ENCODE measurements around the gene EWSR1. TPM values are rescaled to one million over a fixed set of nuclear protein-coding genes. Genes with fewer than 3 reads are reported as not detected.

Gene EWSR1
- total RNA-seq, 2 donors from 2014 or later = 197 to 225 TPM

- no peaks in the 10 kb centered on the region for H3K36me3 ChIP-seq
- H3K27me3 ChIP-seq (replicated peaks; ENCODE audit: insufficient read depth) = no peaks in the 10 kb centered on the region
- H3K9me3 ChIP-seq = no peaks in the 10 kb centered on the region
- no peak for ATAC-seq (ENCODE audit: insufficient number of reproducible peaks, low FRiP score, low read depth)
- no peak for TF ChIP-seq CTCF (IDR thresholded peaks at IDR 0.05)
- no peaks in the 10 kb centered on the region for H3K4me1 ChIP-seq (ENCODE audit: control insufficient read depth in 1 of 2, low read depth in 2 of 2)
- H3K4me3 ChIP-seq = no peak overlapping the region
- no peak for DNase-seq (ENCODE audit: low spot score)
- H3K27ac ChIP-seq = no peak overlapping the region
Measured at GRCh38 chr22:29253561-29254285, 14.3 kb upstream of the EWSR1 start.

GRCh38 chr22:29254286-29254660, 13.8 kb upstream of the EWSR1 start:
- Histone ChIP-seq H3K4me1 (ENCODE audit: control insufficient read depth in 1 of 2, low read depth in 2 of 2) (no peaks in the 10 kb centered on the region), H3K27ac (no peak overlapping the region), H3K27me3 (replicated peaks; ENCODE audit: insufficient read depth) (no peaks in the 10 kb centered on the region), H3K4me3 (no peak overlapping the region), H3K36me3 (no peaks in the 10 kb centered on the region), H3K9me3 (no peaks in the 10 kb centered on the region)
- ATAC-seq (ENCODE audit: insufficient number of reproducible peaks, low FRiP score, low read depth) (no peak), DNase-seq (ENCODE audit: low spot score) (no peak)
- TF ChIP-seq CTCF (IDR thresholded peaks at IDR 0.05) = no peak

DNA sequence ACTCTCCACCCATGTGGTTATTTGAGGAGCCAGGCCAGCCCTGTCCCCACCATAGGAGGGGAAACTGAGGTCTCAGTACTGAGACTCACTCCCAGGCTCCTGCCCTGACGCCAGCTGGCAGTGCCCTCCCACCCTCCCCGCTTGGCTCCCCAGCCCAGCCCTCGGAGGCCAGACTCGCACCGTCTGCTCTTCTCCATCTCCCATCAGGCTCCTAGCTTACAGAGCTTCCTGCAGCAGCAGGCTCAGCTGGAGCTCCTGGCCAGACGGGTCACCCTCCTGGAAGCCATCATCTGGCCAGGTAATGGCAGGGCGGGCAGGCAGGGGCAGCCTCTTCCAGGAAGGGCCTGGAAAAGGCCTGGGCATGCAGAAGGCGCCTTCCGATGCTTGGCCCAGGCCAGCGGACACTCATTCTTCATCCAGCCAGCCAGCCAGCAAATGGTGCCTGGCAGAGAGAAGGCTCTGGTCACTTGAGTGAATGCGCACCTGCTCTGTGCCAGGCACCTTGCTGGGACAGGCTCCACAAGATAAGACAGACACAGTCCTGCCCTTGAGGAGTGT, 12.9 kb upstream of the EWSR1 start:
- Histone ChIP-seq H3K36me3 (no peaks in the 10 kb centered on the region), H3K27ac (no peak overlapping the region), H3K27me3 (replicated peaks; ENCODE audit: insufficient read depth) (no peaks in the 10 kb centered on the region), H3K9me3 (no peaks in the 10 kb centered on the region), H3K4me3 (no peak overlapping the region), H3K4me1 (ENCODE audit: control insufficient read depth in 1 of 2, low read depth in 2 of 2) (no peaks in the 10 kb centered on the region)
- DNase-seq (ENCODE audit: low spot score) = no peak
- no peak for TF ChIP-seq CTCF (IDR thresholded peaks at IDR 0.05)
- no peak for ATAC-seq (ENCODE audit: insufficient number of reproducible peaks, low FRiP score, low read depth)

DNA sequence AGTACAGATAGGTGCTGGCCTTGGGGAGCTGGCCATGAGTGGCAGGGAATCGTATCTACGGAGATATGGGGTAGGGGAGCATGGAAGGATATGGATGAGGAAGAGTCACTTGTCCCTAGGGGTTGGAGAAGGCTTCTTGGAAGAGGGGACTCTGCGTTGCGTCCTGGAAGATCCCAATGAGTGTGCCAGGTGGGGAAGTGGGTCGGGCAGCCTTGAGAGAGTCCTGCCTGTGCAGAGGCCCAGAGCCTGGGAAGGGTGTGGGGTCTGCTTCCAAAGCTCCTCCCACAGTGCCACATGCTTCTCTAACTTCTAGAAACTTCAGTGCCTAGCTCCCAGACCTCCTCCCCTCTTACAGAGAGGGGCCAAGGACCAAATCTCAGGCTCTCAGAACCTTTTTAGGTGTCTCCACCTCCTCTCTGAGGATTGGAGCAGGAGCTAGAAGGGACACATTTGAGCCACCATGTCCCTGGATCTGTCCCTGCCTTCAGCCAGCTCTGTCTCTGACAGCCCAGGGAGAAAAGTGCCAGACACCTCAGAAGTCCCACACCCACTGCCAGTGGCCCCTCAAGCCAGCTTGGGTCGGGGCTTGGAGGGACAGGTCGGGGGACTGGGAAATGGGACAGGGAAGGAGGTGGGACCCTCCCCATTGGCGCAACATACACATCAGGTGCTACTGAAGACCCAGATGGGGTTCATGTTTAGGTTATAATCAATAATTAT, 11.3 kb upstream of the EWSR1 start:
- Histone ChIP-seq H3K27ac (no peak overlapping the region), H3K36me3 (no peaks in the 10 kb centered on the region), H3K9me3 (no peaks in the 10 kb centered on the region), H3K4me3 (no peak overlapping the region), H3K27me3 (replicated peaks; ENCODE audit: insufficient read depth) (no peaks in the 10 kb centered on the region), H3K4me1 (ENCODE audit: control insufficient read depth in 1 of 2, low read depth in 2 of 2) (no peaks in the 10 kb centered on the region)
- DNase-seq (ENCODE audit: low spot score) (no peak), ATAC-seq (ENCODE audit: insufficient number of reproducible peaks, low FRiP score, low read depth) (no peak)
- TF ChIP-seq CTCF (IDR thresholded peaks at IDR 0.05) = no peak

GRCh38 chr22:29257751-29258181, 10.3 kb upstream of the EWSR1 start:
- no peaks in the 10 kb centered on the region for H3K4me1 ChIP-seq (ENCODE audit: control insufficient read depth in 1 of 2, low read depth in 2 of 2)
- H3K9me3 ChIP-seq = no peaks in the 10 kb centered on the region
- no peak for DNase-seq (ENCODE audit: low spot score)
- no peaks in the 10 kb centered on the region for H3K36me3 ChIP-seq
- H3K4me3 ChIP-seq = no peak overlapping the region
- H3K27ac ChIP-seq = no peak overlapping the region
- no peaks in the 10 kb centered on the region for H3K27me3 ChIP-seq (replicated peaks; ENCODE audit: insufficient read depth)
- ATAC-seq (ENCODE audit: insufficient number of reproducible peaks, low FRiP score, low read depth) = no peak
- TF ChIP-seq CTCF (IDR thresholded peaks at IDR 0.05) = no peak

Measured in thoracic aorta (tissue), 2 donors.